A673 (cell line): ENCODE results near the gene PRKCA. TPM values are rescaled to one million over a fixed set of nuclear protein-coding genes. Genes with fewer than 3 reads are reported as not detected.

ENCODE experiments used
- BruUV-seq: library from RNA; stranded (reverse); fragments of 400-500 nt; replicated peaks from 2 replicates; lab custom pipeline; 2021; lab: Mats Ljungman, UMichigan
- CTCF ChIA-PET: fragments of 300-600 bp; sonication (Branson Sonifier 250); formaldehyde crosslinking; loops from one replicate; lab custom pipeline; 2022; ENCODE audit warnings: antibody characterized with exemption; lab: Charles Lee
- POLR2A ChIA-PET: fragments of 300-600 bp; sonication (Branson Sonifier 250); formaldehyde crosslinking; loops from one replicate; lab custom pipeline; 2022; ENCODE audit warnings: antibody characterized with exemption; ENCODE audit not compliant: low non-redundant PET; lab: Charles Lee
- DNase-seq: peaks from one replicate; pipeline ENCODE4 v3.0.0-alpha.2; 2015; ENCODE audit warnings: low spot score
- H3K27ac ChIP-seq: fragments of 200-600 bp; sonication (generic); 2 replicates; pipeline ENCODE4 v1.5.1; 2016; ENCODE audit warnings: mixed run types, low read depth, mild to moderate bottlenecking, mixed read lengths, antibody characterized with exemption, low read length; ENCODE audit not compliant: poor library complexity, severe bottlenecking
- H3K27me3 ChIP-seq: fragments of 200-600 bp; sonication (generic); replicated peaks from 2 replicates; pipeline ENCODE4 v1.6.1; 2017; ENCODE audit warnings: mixed run types, low read depth, mild to moderate bottlenecking, mixed read lengths, antibody characterized with exemption, low read length; ENCODE audit not compliant: insufficient read depth, poor library complexity
- H3K36me3 ChIP-seq: fragments of 200-600 bp; sonication (generic); 2 replicates; pipeline ENCODE4 v1.6.1; 2016; ENCODE audit warnings: mixed run types, mild to moderate bottlenecking, mixed read lengths, antibody characterized with exemption, low read length; ENCODE audit not compliant: insufficient read depth, poor library complexity, severe bottlenecking
- H3K4me1 ChIP-seq: fragments of 200-600 bp; sonication (generic); 2 replicates; pipeline ENCODE4 v1.6.1; 2017; ENCODE audit warnings: mixed run types, mild to moderate bottlenecking, mixed read lengths, antibody characterized with exemption, low read length; ENCODE audit not compliant: insufficient read depth, poor library complexity, severe bottlenecking
- H3K4me3 ChIP-seq: fragments of 200-600 bp; sonication (generic); 2 replicates; pipeline ENCODE4 v1.5.1; 2016; ENCODE audit warnings: low read depth, mixed run types, mild to moderate bottlenecking, mixed read lengths, low read length; ENCODE audit not compliant: poor library complexity, severe bottlenecking
- H3K9me3 ChIP-seq: fragments of 200-600 bp; sonication (generic); 2 replicates; pipeline ENCODE4 v1.6.1; 2016; ENCODE audit warnings: mixed run types, low read depth, mild to moderate bottlenecking, mixed read lengths, antibody characterized with exemption, low read length; ENCODE audit not compliant: poor library complexity, severe bottlenecking
- CTCF ChIP-seq: fragments of 300-800, 200-600 bp; sonication (generic); conservative IDR thresholded peaks from 2 replicates; pipeline ENCODE4 v1.5.1; 2017; ENCODE audit warnings: low read depth, mild to moderate bottlenecking, antibody characterized with exemption, low read length, moderate library complexity, mixed read lengths
- EZH2 ChIP-seq: fragments of 200-600 bp; sonication (generic); IDR thresholded peaks from 2 replicates; pipeline ENCODE4 v1.6.1; 2017; ENCODE audit warnings: borderline replicate concordance, low read depth, mild to moderate bottlenecking, mixed read lengths, antibody characterized with exemption, low read length; ENCODE audit not compliant: poor library complexity, severe bottlenecking
- intact Hi-C: fragments of 100-400 bp; cut with micrococcal nuclease; formaldehyde crosslinking; loops from one replicate; pipeline ENCODE4 v1.10.0; 2022; ENCODE audit not compliant: unreplicated experiment
- total RNA-seq: library from RNA; stranded (reverse); gene quantifications from 2 replicates; pipeline ENCODE4 v1.2.3, GENCODE V29; 2021

PRKCA gene
- total RNA-seq, 1 experiment from 2014 or later, result 16.3 TPM

- CTCF ChIA-PET, result no interaction called here
- no peak overlapping the region for H3K27ac ChIP-seq
- no peak for TF ChIP-seq EZH2
- no peak for TF ChIP-seq CTCF
- intact Hi-C loops, result no loop called here
- no peak overlapping the region for H3K4me3 ChIP-seq
- H3K4me1 ChIP-seq, result peaks cover 4% of the 10 kb centered on the region
- BruUV-seq, result no TSS peak
- no peaks in the 10 kb centered on the region for H3K36me3 ChIP-seq
- POLR2A ChIA-PET, result no interaction called here
- no peaks in the 10 kb centered on the region for H3K9me3 ChIP-seq
- no peaks in the 10 kb centered on the region for H3K27me3 ChIP-seq
- DNase-seq, result no peak
These were observed 537.2 kb downstream of the PRKCA start for GRCh38 chr17:66839616-66840015.

GRCh38 chr17:66840061-66840460 is 537.6 kb downstream of the PRKCA start:
- H3K27ac ChIP-seq, result no peak overlapping the region
- POLR2A ChIA-PET, result no interaction called here
- CTCF ChIA-PET, result no interaction called here
- BruUV-seq, result no TSS peak
- TF ChIP-seq EZH2 (no peak), CTCF (no peak)
- H3K4me3 ChIP-seq, result no peak overlapping the region
- intact Hi-C loops, result no loop called here
- H3K36me3 ChIP-seq, result no peaks in the 10 kb centered on the region
- no peaks in the 10 kb centered on the region for H3K9me3 ChIP-seq
- no peak for DNase-seq
- peaks cover 3% of the 10 kb centered on the region for H3K4me1 ChIP-seq
- H3K27me3 ChIP-seq, result no peaks in the 10 kb centered on the region

GRCh38 chr17:66841328-66841727 is 538.9 kb downstream of the PRKCA start:
- Histone ChIP-seq H3K36me3 (no peaks in the 10 kb centered on the region), H3K9me3 (no peaks in the 10 kb centered on the region), H3K4me3 (no peak overlapping the region), H3K4me1 (no peaks in the 10 kb centered on the region), H3K27me3 (no peaks in the 10 kb centered on the region), H3K27ac (no peak overlapping the region)
- ChIA-PET CTCF (no interaction called here), POLR2A (no interaction called here)
- no TSS peak for BruUV-seq
- intact Hi-C loops, result no loop called here
- TF ChIP-seq CTCF (no peak), EZH2 (no peak)
- no peak for DNase-seq
